ENCODE data around the gene TNS1.

TNS1 gene

GRCh38 chr2:217853301-217853881 lies 149.4 kb downstream of the TNS1 start:
- DNase-seq (ENCODE audit: low read depth in 4 of 4, low spot score in 1 of 4), result no peak

GRCh38 chr2:217852555-217853211 lies 150.1 kb downstream of the TNS1 start:
- DNase-seq (ENCODE audit: low read depth in 4 of 4, low spot score in 1 of 4), result no peak

- no peak for DNase-seq (ENCODE audit: low read depth in 4 of 4, low spot score in 1 of 4)
These were observed 151.4 kb downstream of the TNS1 start for GRCh38 chr2:217851191-217852020.

- no peak for DNase-seq (ENCODE audit: low read depth in 4 of 4, low spot score in 1 of 4)
These were observed 153.4 kb downstream of the TNS1 start for GRCh38 chr2:217849154-217849975.

GRCh38 chr2:217848351-217848957 lies 154.3 kb downstream of the TNS1 start:
- no peak for DNase-seq (ENCODE audit: low read depth in 4 of 4, low spot score in 1 of 4)

GRCh38 chr2:217847552-217848350 lies 155.0 kb downstream of the TNS1 start:
- no peak for DNase-seq (ENCODE audit: low read depth in 4 of 4, low spot score in 1 of 4)

- DNase-seq (ENCODE audit: low read depth in 4 of 4, low spot score in 1 of 4), result no peak
These were observed 155.7 kb downstream of the TNS1 start for GRCh38 chr2:217847115-217847514.

GRCh38 chr2:217846321-217846743 lies 156.5 kb downstream of the TNS1 start:
- no peak for DNase-seq (ENCODE audit: low read depth in 4 of 4, low spot score in 1 of 4)

GRCh38 chr2:217845301-217845700 lies 157.5 kb downstream of the TNS1 start:
- DNase-seq (ENCODE audit: low read depth in 4 of 4, low spot score in 1 of 4), result no peak

GRCh38 chr2:217844696-217845095 lies 158.1 kb downstream of the TNS1 start:
- no peak for DNase-seq (ENCODE audit: low read depth in 4 of 4, low spot score in 1 of 4)

GRCh38 chr2:217843324-217843723 lies 159.5 kb downstream of the TNS1 start:
- no peak for DNase-seq (ENCODE audit: low read depth in 4 of 4, low spot score in 1 of 4)

- DNase-seq (ENCODE audit: low read depth in 4 of 4, low spot score in 1 of 4), result no peak
These were observed 160.8 kb downstream of the TNS1 start for GRCh38 chr2:217842017-217842416.

- no peak for DNase-seq (ENCODE audit: low read depth in 4 of 4, low spot score in 1 of 4)
These were observed 162.3 kb downstream of the TNS1 start for GRCh38 chr2:217840522-217840921.

GRCh38 chr2:217839750-217840107 lies 163.1 kb downstream of the TNS1 start:
- DNase-seq (ENCODE audit: low read depth in 4 of 4, low spot score in 1 of 4), result no peak

- DNase-seq (ENCODE audit: low read depth in 4 of 4, low spot score in 1 of 4), result no peak
These were observed 163.6 kb downstream of the TNS1 start for GRCh38 chr2:217839073-217839749.

- no peak for DNase-seq (ENCODE audit: low read depth in 4 of 4, low spot score in 1 of 4)
These were observed 164.4 kb downstream of the TNS1 start for GRCh38 chr2:217838409-217838831.

- no peak for DNase-seq (ENCODE audit: low read depth in 4 of 4, low spot score in 1 of 4)
These were observed 165.3 kb downstream of the TNS1 start for GRCh38 chr2:217837530-217837929.

GRCh38 chr2:217836901-217837491 lies 165.8 kb downstream of the TNS1 start:
- DNase-seq (ENCODE audit: low read depth in 4 of 4, low spot score in 1 of 4), result no peak
